Measurements from ENCODE around the gene ZNF783. TPM values are rescaled to one million over a fixed set of nuclear protein-coding genes. Genes with fewer than 3 reads are reported as not detected.
A peak's percentile ranks its signal among the peaks of the same experiment; 100 is the strongest.

The ZNF783 gene
- total RNA-seq, 1 experiment from 2014 or later = 9.9 TPM

DNA sequence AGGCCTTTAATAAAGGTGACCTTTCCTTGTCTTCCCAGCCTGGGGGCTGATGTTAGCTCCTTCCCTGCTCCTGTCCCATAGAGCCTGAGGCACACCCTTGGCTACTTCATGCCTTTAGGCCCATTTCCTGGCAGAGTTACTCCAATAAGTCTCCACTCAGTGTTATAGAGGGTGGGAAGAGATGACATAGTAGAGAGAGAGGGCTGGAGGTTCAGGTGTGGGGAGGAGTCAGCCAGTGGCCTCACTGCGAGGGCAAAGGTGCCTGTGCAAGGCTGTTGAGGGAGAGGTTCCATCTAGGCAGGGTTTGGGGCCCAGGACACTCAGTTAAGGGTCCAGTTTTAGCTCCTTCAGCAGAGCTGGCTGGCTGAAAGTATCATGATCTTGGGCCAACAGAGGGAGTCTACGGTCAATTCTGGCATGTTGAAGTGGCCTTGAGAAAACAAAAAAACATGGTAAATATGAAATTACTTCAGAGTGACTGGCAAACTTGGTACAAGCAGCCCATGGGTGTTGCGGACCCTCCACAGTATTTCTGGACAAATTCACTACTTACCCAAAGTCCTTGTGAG is 67.9 kb downstream of the ZNF783 start (continued):
- TF ChIP-seq CTCF (IDR thresholded peaks at IDR 0.05) = no peak
- no peak for TF ChIP-seq E2F5 (CRISPR knock-in tag; IDR thresholded peaks at IDR 0.05)
- no peak for TF ChIP-seq IRF2 (CRISPR knock-in tag; IDR thresholded peaks at IDR 0.05; ENCODE audit: borderline replicate concordance, low read depth)
- no peak for TF ChIP-seq E2F1 (CRISPR knock-in tag; IDR thresholded peaks at IDR 0.05)
- TF ChIP-seq CDX4 (CRISPR knock-in tag; IDR thresholded peaks at IDR 0.05; ENCODE audit: borderline replicate concordance) = no peak

- TF ChIP-seq SMAD4 (CRISPR knock-in tag; IDR thresholded peaks at IDR 0.05) (no peak), MAX (CRISPR knock-in tag; IDR thresholded peaks at IDR 0.05) (no peak), FOXK1 (CRISPR knock-in tag; IDR thresholded peaks at IDR 0.05) (no peak), PRRX2 (CRISPR knock-in tag; IDR thresholded peaks at IDR 0.05) (no peak), ZNF425 (CRISPR knock-in tag; conservative IDR thresholded peaks at IDR 0.05) (no peak), GTF2I (CRISPR knock-in tag; conservative IDR thresholded peaks at IDR 0.05) (no peak), ZNF138 (CRISPR knock-in tag; conservative IDR thresholded peaks at IDR 0.05) (no peak), ZNF512 (CRISPR knock-in tag; IDR thresholded peaks at IDR 0.05; ENCODE audit: borderline replicate concordance) (no peak), CDX4 (CRISPR knock-in tag; IDR thresholded peaks at IDR 0.05; ENCODE audit: borderline replicate concordance) (no peak), ZNF317 (CRISPR knock-in tag; IDR thresholded peaks at IDR 0.05; ENCODE audit: borderline replicate concordance, low read depth) (no peak)
- TF ChIP-seq, protein P1, sequence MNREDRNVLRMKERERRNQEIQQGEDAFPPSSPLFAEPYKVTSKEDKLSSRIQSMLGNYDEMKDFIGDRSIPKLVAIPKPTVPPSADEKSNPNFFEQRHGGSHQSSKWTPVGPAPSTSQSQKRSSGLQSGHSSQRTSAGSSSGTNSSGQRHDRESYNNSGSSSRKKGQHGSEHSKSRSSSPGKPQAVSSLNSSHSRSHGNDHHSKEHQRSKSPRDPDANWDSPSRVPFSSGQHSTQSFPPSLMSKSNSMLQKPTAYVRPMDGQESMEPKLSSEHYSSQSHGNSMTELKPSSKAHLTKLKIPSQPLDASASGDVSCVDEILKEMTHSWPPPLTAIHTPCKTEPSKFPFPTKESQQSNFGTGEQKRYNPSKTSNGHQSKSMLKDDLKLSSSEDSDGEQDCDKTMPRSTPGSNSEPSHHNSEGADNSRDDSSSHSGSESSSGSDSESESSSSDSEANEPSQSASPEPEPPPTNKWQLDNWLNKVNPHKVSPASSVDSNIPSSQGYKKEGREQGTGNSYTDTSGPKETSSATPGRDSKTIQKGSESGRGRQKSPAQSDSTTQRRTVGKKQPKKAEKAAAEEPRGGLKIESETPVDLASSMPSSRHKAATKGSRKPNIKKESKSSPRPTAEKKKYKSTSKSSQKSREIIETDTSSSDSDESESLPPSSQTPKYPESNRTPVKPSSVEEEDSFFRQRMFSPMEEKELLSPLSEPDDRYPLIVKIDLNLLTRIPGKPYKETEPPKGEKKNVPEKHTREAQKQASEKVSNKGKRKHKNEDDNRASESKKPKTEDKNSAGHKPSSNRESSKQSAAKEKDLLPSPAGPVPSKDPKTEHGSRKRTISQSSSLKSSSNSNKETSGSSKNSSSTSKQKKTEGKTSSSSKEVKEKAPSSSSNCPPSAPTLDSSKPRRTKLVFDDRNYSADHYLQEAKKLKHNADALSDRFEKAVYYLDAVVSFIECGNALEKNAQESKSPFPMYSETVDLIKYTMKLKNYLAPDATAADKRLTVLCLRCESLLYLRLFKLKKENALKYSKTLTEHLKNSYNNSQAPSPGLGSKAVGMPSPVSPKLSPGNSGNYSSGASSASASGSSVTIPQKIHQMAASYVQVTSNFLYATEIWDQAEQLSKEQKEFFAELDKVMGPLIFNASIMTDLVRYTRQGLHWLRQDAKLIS (CRISPR knock-in tag; IDR thresholded peaks at IDR 0.05; ENCODE audit: borderline replicate concordance) = no peak
- TF ChIP-seq, protein P2, sequence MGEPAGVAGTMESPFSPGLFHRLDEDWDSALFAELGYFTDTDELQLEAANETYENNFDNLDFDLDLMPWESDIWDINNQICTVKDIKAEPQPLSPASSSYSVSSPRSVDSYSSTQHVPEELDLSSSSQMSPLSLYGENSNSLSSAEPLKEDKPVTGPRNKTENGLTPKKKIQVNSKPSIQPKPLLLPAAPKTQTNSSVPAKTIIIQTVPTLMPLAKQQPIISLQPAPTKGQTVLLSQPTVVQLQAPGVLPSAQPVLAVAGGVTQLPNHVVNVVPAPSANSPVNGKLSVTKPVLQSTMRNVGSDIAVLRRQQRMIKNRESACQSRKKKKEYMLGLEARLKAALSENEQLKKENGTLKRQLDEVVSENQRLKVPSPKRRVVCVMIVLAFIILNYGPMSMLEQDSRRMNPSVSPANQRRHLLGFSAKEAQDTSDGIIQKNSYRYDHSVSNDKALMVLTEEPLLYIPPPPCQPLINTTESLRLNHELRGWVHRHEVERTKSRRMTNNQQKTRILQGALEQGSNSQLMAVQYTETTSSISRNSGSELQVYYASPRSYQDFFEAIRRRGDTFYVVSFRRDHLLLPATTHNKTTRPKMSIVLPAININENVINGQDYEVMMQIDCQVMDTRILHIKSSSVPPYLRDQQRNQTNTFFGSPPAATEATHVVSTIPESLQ (CRISPR knock-in tag; IDR thresholded peaks at IDR 0.05) = no peak
- ChIA-PET CTCF (interaction anchor here (2.3 kb wide), 1 partner anchor 13 kb away, joined by 9 read pairs; no protein-coding TSS in a partner anchor), POLR2A (no interaction called here)
- H3K9me3 Mint-ChIP-seq = peaks cover 44% of the 10 kb centered on the region
- peaks cover 15% of the 10 kb centered on the region for H3K27me3 Mint-ChIP-seq (ENCODE audit: low read depth)
- peaks cover 14% of the 10 kb centered on the region for H3K36me3 Mint-ChIP-seq
- no peak overlapping the region for H3K4me3 Mint-ChIP-seq
- ATAC-seq = peak; percentile 78
- H3K27ac Mint-ChIP-seq = no peak overlapping the region
- H3K4me1 Mint-ChIP-seq = 0 out of 2 replicates have a peak, but pooled peaks cover 3% of the 10 kb centered on the region
- no peak for DNase-seq (ENCODE audit: low spot score)
Observed at GRCh38 chr7:149330914-149331567, 69.0 kb downstream of the ZNF783 start.
